HG03064 (cell line): ENCODE data around the gene SP3.

Experiments used
- ATAC-seq: cut with Tn5 transposase; IDR thresholded peaks from one replicate; pipeline ENCODE4 v1.9.1; 2021; ENCODE audit warnings: low read depth; ENCODE audit not compliant: unreplicated experiment

Gene SP3

GRCh38 chr2:173948198-173948597 lies 17.0 kb downstream of the SP3 start:
- ATAC-seq = no peak

GRCh38 chr2:173947131-173947530 lies 18.0 kb downstream of the SP3 start:
- ATAC-seq = no peak

- no peak for ATAC-seq
Observed at GRCh38 chr2:173943738-173944137, 21.4 kb downstream of the SP3 start.

- ATAC-seq = no peak
Observed at GRCh38 chr2:173942861-173943523, 22.2 kb downstream of the SP3 start.

- no peak for ATAC-seq
Observed at GRCh38 chr2:173941567-173941966, 23.6 kb downstream of the SP3 start.

- ATAC-seq = peak; percentile 38
Observed at GRCh38 chr2:173940208-173941020, 24.8 kb downstream of the SP3 start.

- ATAC-seq = no peak
Observed at GRCh38 chr2:173938700-173939384, 26.3 kb downstream of the SP3 start.

GRCh38 chr2:173935305-173935704 lies 29.9 kb downstream of the SP3 start:
- no peak for ATAC-seq

- ATAC-seq = no peak
Observed at GRCh38 chr2:173934895-173935294, 30.3 kb downstream of the SP3 start.

GRCh38 chr2:173931751-173932150 lies 33.4 kb downstream of the SP3 start:
- no peak for ATAC-seq

- no peak for ATAC-seq
Observed at GRCh38 chr2:173929441-173929840, 35.7 kb downstream of the SP3 start.

- no peak for ATAC-seq
Observed at GRCh38 chr2:173926875-173927274, 38.3 kb downstream of the SP3 start.

- ATAC-seq = no peak
Observed at GRCh38 chr2:173924285-173924684, 40.9 kb downstream of the SP3 start.

- no peak for ATAC-seq
Observed at GRCh38 chr2:173922760-173923159, 42.4 kb downstream of the SP3 start.

- no peak for ATAC-seq
Observed at GRCh38 chr2:173922068-173922467, 43.1 kb downstream of the SP3 start.

- no peak for ATAC-seq
Observed at GRCh38 chr2:173914055-173914927, 50.9 kb downstream of the SP3 start.

GRCh38 chr2:173909846-173910245 lies 55.3 kb downstream of the SP3 start:
- ATAC-seq = no peak

- no peak for ATAC-seq
Observed at GRCh38 chr2:173906626-173907025, 58.5 kb downstream of the SP3 start.

- no peak for ATAC-seq
Observed at GRCh38 chr2:173903601-173904394, 61.4 kb downstream of the SP3 start.

- no peak for ATAC-seq
Observed at GRCh38 chr2:173898996-173899395, 66.2 kb downstream of the SP3 start.
